MCF 10A (cell line): ENCODE measurements around the gene CDK19. TPM values are rescaled to one million over a fixed set of nuclear protein-coding genes. Genes with fewer than 3 reads are reported as not detected.

Experiments used
- BruUV-seq: library from RNA; stranded (reverse); fragments of 400-500 nt; replicated peaks from 2 replicates; lab custom pipeline; 2021; lab: Mats Ljungman, UMichigan
- CTCF ChIA-PET: fragments of 300-600 bp; sonication (Branson Sonifier 250); formaldehyde crosslinking; extraction: SDS; loops from one replicate; lab custom pipeline; 2021; ENCODE audit warnings: antibody characterized with exemption, inconsistent platforms; lab: Yijun Ruan, JAX
- POLR2A ChIA-PET: fragments of 300-600, 350-650 bp; sonication (Branson Sonifier 250); formaldehyde crosslinking; extraction: SDS; loops from one replicate; lab custom pipeline; 2020; ENCODE audit warnings: antibody characterized with exemption, inconsistent platforms; lab: Yijun Ruan, JAX
- DNase-seq: peaks from one replicate; pipeline ENCODE4 v3.0.0-alpha.2; 2018; ENCODE audit not compliant: unreplicated experiment
- H3K27ac Mint-ChIP-seq: one replicate; pipeline ENCODE4 v1.8.0; 2022; ENCODE audit warnings: mild to moderate bottlenecking, low read depth, mixed read lengths; ENCODE audit not compliant: unreplicated experiment
- H3K27me3 Mint-ChIP-seq: one replicate; pipeline ENCODE4 v1.8.0; 2022; ENCODE audit warnings: mixed read lengths; ENCODE audit not compliant: insufficient read depth, unreplicated experiment
- H3K36me3 Mint-ChIP-seq: one replicate; pipeline ENCODE4 v1.8.0; 2022; ENCODE audit warnings: mild to moderate bottlenecking, moderate library complexity, mixed read lengths; ENCODE audit not compliant: insufficient read depth, unreplicated experiment
- H3K4me1 Mint-ChIP-seq: one replicate; pipeline ENCODE4 v1.8.0; 2022; ENCODE audit warnings: mixed read lengths; ENCODE audit not compliant: insufficient read depth, unreplicated experiment
- H3K4me3 Mint-ChIP-seq: one replicate; pipeline ENCODE4 v1.8.0; 2022; ENCODE audit warnings: mild to moderate bottlenecking, moderate library complexity, mixed read lengths; ENCODE audit not compliant: unreplicated experiment
- H3K9me3 Mint-ChIP-seq: one replicate; pipeline ENCODE4 v1.8.0; 2022; ENCODE audit warnings: mixed read lengths; ENCODE audit not compliant: unreplicated experiment
- CTCF ChIP-seq: fragments of 200-600 bp; IDR thresholded peaks from one replicate; pipeline ENCODE4 v1.8.0; 2022; ENCODE audit warnings: antibody characterized with exemption, mild to moderate bottlenecking; ENCODE audit not compliant: unreplicated experiment
- intact Hi-C: fragments of 100-400 bp; cut with micrococcal nuclease; formaldehyde crosslinking; loops from 2 replicates; pipeline ENCODE4 v1.14.1; 2022
- total RNA-seq: library from RNA; stranded (reverse); gene quantifications from 2 replicates; pipeline ENCODE4 v1.2.3, GENCODE V29; 2022

The CDK19 gene
- total RNA-seq, 1 experiment from 2014 or later = 10.2 TPM

GRCh38 chr6:110573537-110573936, 241.7 kb downstream of the CDK19 start:
- Mint-ChIP-seq H3K4me3 (no peak overlapping the region), H3K4me1 (no peaks in the 10 kb centered on the region), H3K27ac (no peak overlapping the region), H3K36me3 (no peaks in the 10 kb centered on the region), H3K27me3 (no peaks in the 10 kb centered on the region), H3K9me3 (peaks cover under 1% of the 10 kb centered on the region)
- POLR2A ChIA-PET = no interaction called here
- DNase-seq = no peak
- TF ChIP-seq CTCF = no peak
- BruUV-seq = no TSS peak
- intact Hi-C loops = no loop called here
- CTCF ChIA-PET = interaction anchor here (1.2 kb wide), 1 partner anchor 376 kb away, joined by 3 read pairs; no protein-coding TSS in a partner anchor

GRCh38 chr6:110573136-110573535, 242.1 kb downstream of the CDK19 start:
- TF ChIP-seq CTCF = no peak
- BruUV-seq = no TSS peak

GRCh38 chr6:110567957-110568696, 247.1 kb downstream of the CDK19 start:
- no peak for TF ChIP-seq CTCF
- no peak for DNase-seq
- Mint-ChIP-seq H3K4me1 (no peaks in the 10 kb centered on the region), H3K36me3 (no peaks in the 10 kb centered on the region), H3K27me3 (no peaks in the 10 kb centered on the region), H3K4me3 (no peak overlapping the region), H3K9me3 (no peaks in the 10 kb centered on the region), H3K27ac (no peak overlapping the region)
- CTCF ChIA-PET = interaction anchor here (0.8 to 1.3 kb wide), 2 partner anchors 9 to 75 kb away, joined by 3 to 4 read pairs; no protein-coding TSS in a partner anchor
- intact Hi-C loops = no loop called here
- no TSS peak for BruUV-seq
- POLR2A ChIA-PET = no interaction called here

More at GRCh38 chr6:110573136-110573535, 242.1 kb downstream of the CDK19 start:
- Mint-ChIP-seq H3K4me1 (no peaks in the 10 kb centered on the region), H3K4me3 (no peak overlapping the region), H3K36me3 (no peaks in the 10 kb centered on the region), H3K27me3 (no peaks in the 10 kb centered on the region), H3K9me3 (no peaks in the 10 kb centered on the region), H3K27ac (no peak overlapping the region)
- intact Hi-C loops = no loop called here
- ChIA-PET POLR2A (no interaction called here), CTCF (interaction anchor here (1.2 kb wide), 1 partner anchor 376 kb away, joined by 3 read pairs; no protein-coding TSS in a partner anchor)
- no peak for DNase-seq

GRCh38 chr6:110566346-110567125, 248.7 kb downstream of the CDK19 start:
- ChIA-PET CTCF (interaction anchor here (1.2 kb wide), 1 partner anchor 9 kb away, joined by 3 read pairs; no protein-coding TSS in a partner anchor), POLR2A (no interaction called here)
- Mint-ChIP-seq H3K27ac (no peak overlapping the region), H3K4me3 (no peak overlapping the region), H3K36me3 (no peaks in the 10 kb centered on the region), H3K4me1 (no peaks in the 10 kb centered on the region), H3K9me3 (no peaks in the 10 kb centered on the region), H3K27me3 (no peaks in the 10 kb centered on the region)
- no TSS peak for BruUV-seq
- TF ChIP-seq CTCF = no peak
- DNase-seq = no peak
- intact Hi-C loops = no loop called here
